Ascending aorta (tissue), 2 donors: ENCODE data around the gene OSCP1. TPM values are rescaled to one million over a fixed set of nuclear protein-coding genes. Genes with fewer than 3 reads are reported as not detected.
"Not testable (repeated sequence)": the region's sequence is repeated elsewhere in the genome, so short reads cannot be mapped to it uniquely, and the experiment has no call there.

Source experiments
- DNase-seq, 2 donors: peaks; one replicate each; pipeline ENCODE4 v3.0.0-alpha.2; 2019; ENCODE audit warnings: low spot score in 2 of 2
- H3K27ac ChIP-seq, 2 donors: fragments of 200-600 bp; sonication (generic); one replicate each; pipeline ENCODE4 v1.5.1; 2016 to 2017; ENCODE audit warnings: mild to moderate bottlenecking in 1 of 2
- H3K27me3 ChIP-seq: fragments of 200-600 bp; sonication (generic); one replicate; pipeline ENCODE4 v1.5.1; 2017
- H3K36me3 ChIP-seq, 2 donors: fragments of 200-600 bp; sonication (generic); one replicate each; pipeline ENCODE4 v1.5.1; 2016
- H3K4me1 ChIP-seq, 2 donors: fragments of 200-600 bp; sonication (generic); one replicate each; pipeline ENCODE4 v1.5.1; 2016 to 2017; ENCODE audit warnings: mild to moderate bottlenecking in 1 of 2
- H3K4me3 ChIP-seq, 2 donors: fragments of 200-600 bp; sonication (generic); one replicate each; pipeline ENCODE4 v1.5.1; 2016 to 2017; ENCODE audit warnings: mild to moderate bottlenecking in 1 of 2
- H3K9me3 ChIP-seq, 2 donors: fragments of 200-600 bp; sonication (generic); one replicate each; pipeline ENCODE4 v1.5.1; 2016
- intact Hi-C: fragments of 100-400 bp; cut with DNase I; formaldehyde crosslinking; loops from one replicate; pipeline ENCODE4 v1.15.1; 2023
- total RNA-seq: library from RNA; depleted of rRNA; stranded (reverse); fragments of >200 nt; gene quantifications from one replicate; pipeline ENCODE4 v1.1.0, GENCODE V29; 2016
- TF ChIP-seq, protein P1 (sequence below), 3 experiments: fragments of 200-600 bp in 2 of 3; fragments of 450-650 bp in 1 of 3; sonication (generic) in 2 of 3; IDR thresholded peaks; one replicate each; pipeline ENCODE4 v1.5.1; 2016 to 2019; ENCODE audit warnings: antibody characterized with exemption in 3 of 3, mild to moderate bottlenecking in 1 of 3, moderate library complexity in 1 of 3

OSCP1 gene
- total RNA-seq, 1 donor from 2014 or later = 10.6 TPM

DNA sequence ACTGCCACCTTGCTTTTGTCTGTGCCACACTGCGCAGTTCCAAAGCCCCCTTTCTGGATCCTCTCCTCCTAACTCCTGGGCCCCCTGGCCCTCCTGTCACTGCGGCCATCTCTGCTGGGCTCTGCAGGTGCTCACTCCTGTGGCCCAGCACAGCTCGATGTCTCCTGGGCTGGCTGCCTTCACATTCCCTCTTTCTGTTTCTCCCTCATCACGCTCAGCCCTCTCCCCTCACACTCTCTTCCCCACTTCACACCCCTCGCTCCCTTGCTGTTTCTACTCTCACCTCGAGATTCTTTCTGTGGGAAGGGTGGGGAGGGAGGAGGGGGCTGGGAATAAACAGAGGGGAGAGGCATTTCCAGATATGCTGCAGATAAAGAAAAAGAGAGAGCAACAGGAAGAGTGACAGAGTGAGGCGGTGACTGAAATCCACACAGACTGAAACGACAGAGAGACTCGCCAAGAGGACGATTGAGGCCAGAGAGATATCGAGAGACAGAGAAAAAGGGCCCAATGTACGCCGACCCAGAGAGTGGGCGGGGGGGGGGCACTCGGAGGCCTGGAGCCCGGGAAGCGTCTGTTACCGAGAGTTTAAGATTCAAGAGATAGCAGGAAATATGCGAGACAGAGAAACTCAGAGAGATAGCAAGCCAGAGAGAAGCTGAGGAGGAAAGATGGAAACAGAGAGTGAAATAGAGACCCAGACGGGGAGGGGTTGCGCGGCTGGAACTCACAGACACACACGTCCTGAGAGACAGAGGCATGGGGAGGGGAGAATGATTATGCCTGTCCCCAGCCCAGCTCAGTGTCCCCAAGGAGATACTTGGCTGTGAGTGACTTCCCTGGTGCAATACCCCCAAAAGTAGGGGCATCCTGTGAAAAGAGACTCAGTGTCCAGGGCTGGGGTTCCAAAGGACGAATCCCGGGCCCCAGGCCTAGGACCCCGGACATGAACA lies 31.8 kb upstream of the OSCP1 start:
- Histone ChIP-seq H3K4me1 (no peaks in the 10 kb centered on the region), H3K27ac (no peak overlapping the region), H3K27me3 (no peaks in the 10 kb centered on the region), H3K36me3 (no peaks in the 10 kb centered on the region), H3K9me3 (no peaks in the 10 kb centered on the region), H3K4me3 (peak overlapping the region in 1 of 2 donors; percentile 27)
- TF ChIP-seq, protein P1, sequence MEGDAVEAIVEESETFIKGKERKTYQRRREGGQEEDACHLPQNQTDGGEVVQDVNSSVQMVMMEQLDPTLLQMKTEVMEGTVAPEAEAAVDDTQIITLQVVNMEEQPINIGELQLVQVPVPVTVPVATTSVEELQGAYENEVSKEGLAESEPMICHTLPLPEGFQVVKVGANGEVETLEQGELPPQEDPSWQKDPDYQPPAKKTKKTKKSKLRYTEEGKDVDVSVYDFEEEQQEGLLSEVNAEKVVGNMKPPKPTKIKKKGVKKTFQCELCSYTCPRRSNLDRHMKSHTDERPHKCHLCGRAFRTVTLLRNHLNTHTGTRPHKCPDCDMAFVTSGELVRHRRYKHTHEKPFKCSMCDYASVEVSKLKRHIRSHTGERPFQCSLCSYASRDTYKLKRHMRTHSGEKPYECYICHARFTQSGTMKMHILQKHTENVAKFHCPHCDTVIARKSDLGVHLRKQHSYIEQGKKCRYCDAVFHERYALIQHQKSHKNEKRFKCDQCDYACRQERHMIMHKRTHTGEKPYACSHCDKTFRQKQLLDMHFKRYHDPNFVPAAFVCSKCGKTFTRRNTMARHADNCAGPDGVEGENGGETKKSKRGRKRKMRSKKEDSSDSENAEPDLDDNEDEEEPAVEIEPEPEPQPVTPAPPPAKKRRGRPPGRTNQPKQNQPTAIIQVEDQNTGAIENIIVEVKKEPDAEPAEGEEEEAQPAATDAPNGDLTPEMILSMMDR (IDR thresholded peaks at IDR 0.05) = no peak
- intact Hi-C loops = no loop called here
- DNase-seq = no peak

DNA sequence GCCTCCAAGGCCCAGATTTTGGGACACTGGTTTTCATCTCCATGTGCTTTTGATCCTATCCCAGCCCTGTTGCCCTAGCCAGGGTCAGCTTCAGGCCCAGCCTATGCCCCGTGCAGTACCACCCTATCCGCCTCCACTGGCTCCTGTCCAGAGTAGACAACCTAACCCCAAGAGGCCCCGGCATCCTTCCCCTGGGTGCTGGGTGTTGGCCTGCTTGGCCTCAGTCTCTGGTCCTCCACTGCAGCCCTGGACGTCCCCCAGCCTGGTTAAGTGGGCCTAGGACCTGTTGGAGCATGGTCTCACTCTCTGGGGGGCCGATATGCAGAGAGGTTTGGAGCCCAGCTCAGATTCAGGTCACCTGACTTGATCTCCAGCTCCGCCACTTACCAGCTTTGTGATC lies 30.8 kb upstream of the OSCP1 start:
- TF ChIP-seq, protein P1 (IDR thresholded peaks at IDR 0.05) = no peak
- Histone ChIP-seq H3K4me3 (no peak overlapping the region), H3K27ac (no peak overlapping the region), H3K36me3 (no peaks in the 10 kb centered on the region), H3K9me3 (no peaks in the 10 kb centered on the region), H3K4me1 (no peaks in the 10 kb centered on the region), H3K27me3 (no peaks in the 10 kb centered on the region)
- no peak for DNase-seq
- intact Hi-C loops = no loop called here

DNA sequence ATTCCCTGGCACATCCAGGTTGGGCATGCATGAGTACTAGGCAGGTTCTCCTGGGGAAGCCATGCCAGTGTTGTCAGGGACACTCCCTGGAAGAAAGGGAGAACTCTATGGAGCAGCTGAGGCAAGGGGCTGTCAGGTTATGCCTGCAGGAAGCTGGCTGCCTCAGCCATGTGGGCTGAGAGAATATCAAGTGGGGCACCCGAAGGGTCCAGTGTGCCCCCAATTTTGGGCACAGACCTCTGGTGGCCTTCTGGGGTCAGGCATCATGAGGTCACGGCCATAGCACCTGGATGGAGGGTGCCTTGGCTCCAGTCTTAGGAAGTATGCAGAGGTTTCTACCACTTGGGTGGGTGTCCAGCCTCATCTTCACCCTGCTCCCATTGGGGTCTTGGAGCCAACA lies 29.9 kb upstream of the OSCP1 start:
- DNase-seq = no peak
- Histone ChIP-seq H3K9me3 (no peaks in the 10 kb centered on the region), H3K27ac (no peak overlapping the region), H3K4me1 (no peaks in the 10 kb centered on the region), H3K4me3 (no peak overlapping the region), H3K27me3 (no peaks in the 10 kb centered on the region), H3K36me3 (no peaks in the 10 kb centered on the region)
- TF ChIP-seq, protein P1 (IDR thresholded peaks at IDR 0.05) = no peak
- intact Hi-C loops = no loop called here

DNA sequence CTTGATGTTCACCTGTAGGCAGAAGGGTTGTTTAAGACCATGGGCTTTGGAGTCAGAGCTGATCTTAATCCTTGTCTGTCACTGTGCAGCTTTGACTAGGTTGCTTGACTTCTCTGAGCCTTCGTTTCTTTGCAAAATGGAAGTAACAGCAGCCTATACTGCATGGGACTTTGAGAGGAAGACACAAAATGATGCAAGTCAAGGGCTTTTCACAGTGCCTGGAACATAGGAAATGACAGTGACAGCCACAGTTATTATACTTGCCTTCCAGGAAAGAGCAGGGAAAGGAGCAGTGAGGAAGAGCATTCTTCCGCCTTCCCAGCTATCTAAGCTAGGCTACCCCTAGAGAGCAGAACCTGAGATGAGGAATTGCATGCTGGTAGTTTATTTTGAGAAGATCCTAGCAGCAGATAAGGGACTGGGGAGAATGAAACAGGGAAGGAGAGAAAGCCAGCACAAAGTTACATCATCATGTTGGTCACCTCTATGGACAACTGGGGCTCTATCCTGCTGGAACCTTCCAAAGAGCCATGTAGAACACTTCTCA lies 29.3 kb upstream of the OSCP1 start:
- Histone ChIP-seq H3K4me3 (no peak overlapping the region), H3K27ac (no peak overlapping the region), H3K4me1 (no peaks in the 10 kb centered on the region), H3K27me3 (no peaks in the 10 kb centered on the region), H3K36me3 (no peaks in the 10 kb centered on the region), H3K9me3 (no peaks in the 10 kb centered on the region)
- DNase-seq = no peak
- TF ChIP-seq, protein P1 (IDR thresholded peaks at IDR 0.05) = no peak
- intact Hi-C loops = no loop called here

DNA sequence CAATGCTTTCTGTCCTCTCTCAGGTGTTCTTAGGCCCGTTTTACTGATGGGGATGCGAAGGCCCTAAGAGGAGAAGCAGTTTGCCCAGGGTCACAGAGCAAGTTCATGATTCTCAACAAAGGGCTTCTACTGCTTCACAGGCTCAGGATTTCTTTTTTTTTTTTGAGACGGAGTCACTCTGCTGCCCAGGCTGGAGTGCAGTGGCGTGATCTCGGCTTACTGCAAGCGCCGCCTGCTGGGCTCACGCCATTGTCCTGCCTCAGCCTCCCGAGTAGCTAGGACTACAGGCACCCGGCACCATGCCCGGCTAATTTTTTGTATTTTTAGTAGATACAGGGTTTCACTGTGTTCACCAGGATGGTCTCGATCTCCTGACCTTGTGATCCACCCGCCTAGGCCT lies 27.4 kb upstream of the OSCP1 start:
- H3K4me1 ChIP-seq, H3K9me3 ChIP-seq, intact Hi-C loops, H3K27ac ChIP-seq, H3K4me3 ChIP-seq, DNase-seq, H3K36me3 ChIP-seq, H3K27me3 ChIP-seq: not testable (repeated sequence)

DNA sequence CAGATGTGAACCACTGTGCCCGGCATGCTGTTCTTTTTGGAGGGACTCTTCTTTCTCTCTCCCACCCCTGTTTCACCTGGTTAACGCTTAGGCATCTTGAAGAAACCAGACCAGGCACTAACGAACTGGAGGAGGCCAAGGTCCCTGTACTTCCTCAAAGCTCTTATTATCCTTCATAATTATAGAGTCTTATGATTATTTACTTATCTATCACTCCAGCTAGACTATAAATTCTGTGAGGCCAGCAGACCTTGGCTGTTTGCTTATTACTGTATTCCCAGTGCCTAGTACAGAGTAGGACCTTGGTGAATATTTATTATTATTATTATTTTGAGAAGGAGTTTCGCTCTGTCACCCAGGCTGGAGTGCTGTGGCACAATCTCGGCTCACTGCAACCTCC lies 26.7 kb upstream of the OSCP1 start:
- H3K36me3 ChIP-seq = no peaks in the 10 kb centered on the region
- TF ChIP-seq, protein P1 (IDR thresholded peaks at IDR 0.05) = no peak
- no peak overlapping the region for H3K27ac ChIP-seq
- H3K27me3 ChIP-seq = no peaks in the 10 kb centered on the region
- DNase-seq = no peak
- H3K4me1 ChIP-seq = no peaks in the 10 kb centered on the region
- H3K4me3 ChIP-seq = no peak overlapping the region
- no peaks in the 10 kb centered on the region for H3K9me3 ChIP-seq
- intact Hi-C loops = no loop called here
